HuH-7.5 (cell line): ENCODE data around the gene CDKN2B-AS1.

Source experiments
- DNase-seq: peaks from one replicate; pipeline ENCODE4 v3.0.0; 2011; ENCODE audit warnings: low spot score

Gene CDKN2B-AS1

GRCh38 chr9:22157276-22157675 is 162.7 kb downstream of the CDKN2B-AS1 start:
- DNase-seq = no peak

GRCh38 chr9:22157828-22158227 is 163.2 kb downstream of the CDKN2B-AS1 start:
- DNase-seq = no peak

GRCh38 chr9:22158271-22158670 is 163.7 kb downstream of the CDKN2B-AS1 start:
- no peak for DNase-seq

- DNase-seq = peak; percentile 12
Measured at GRCh38 chr9:22158927-22159346, 164.3 kb downstream of the CDKN2B-AS1 start.

- no peak for DNase-seq
Measured at GRCh38 chr9:22159586-22159985, 165.0 kb downstream of the CDKN2B-AS1 start.

- no peak for DNase-seq
Measured at GRCh38 chr9:22160221-22160620, 165.6 kb downstream of the CDKN2B-AS1 start.

- no peak for DNase-seq
Measured at GRCh38 chr9:22165144-22165543, 170.6 kb downstream of the CDKN2B-AS1 start.

GRCh38 chr9:22169243-22169642 is 174.7 kb downstream of the CDKN2B-AS1 start:
- no peak for DNase-seq

GRCh38 chr9:22169727-22170503 is 175.3 kb downstream of the CDKN2B-AS1 start:
- DNase-seq = no peak
